GM18520 (cell line): ENCODE data around the gene CELF2.

Experiments
- ATAC-seq: cut with Tn5 transposase; IDR thresholded peaks from one replicate; pipeline ENCODE4 v1.9.1; 2021; ENCODE audit not compliant: unreplicated experiment

CELF2 gene

GRCh38 chr10:11003679-11004078, 14.0 kb upstream of the CELF2 start:
- ATAC-seq, result no peak

- no peak for ATAC-seq
Measured at GRCh38 chr10:11004144-11005077, 13.3 kb upstream of the CELF2 start.

GRCh38 chr10:11005725-11006427, 11.8 kb upstream of the CELF2 start:
- no peak for ATAC-seq

- ATAC-seq, result no peak
Measured at GRCh38 chr10:11006428-11006825, 11.2 kb upstream of the CELF2 start.

- no peak for ATAC-seq
Measured at GRCh38 chr10:11007476-11008020, 10.1 kb upstream of the CELF2 start.

- ATAC-seq, result no peak
Measured at GRCh38 chr10:11009471-11010308, 8.0 kb upstream of the CELF2 start.

- no peak for ATAC-seq
Measured at GRCh38 chr10:11010582-11010981, 7.1 kb upstream of the CELF2 start.

- ATAC-seq, result no peak
Measured at GRCh38 chr10:11011436-11011835, 6.2 kb upstream of the CELF2 start.

- ATAC-seq, result no peak
Measured at GRCh38 chr10:11011984-11012383, 5.7 kb upstream of the CELF2 start.

GRCh38 chr10:11012421-11013295, 5.0 kb upstream of the CELF2 start:
- no peak for ATAC-seq

GRCh38 chr10:11013836-11014235, 3.8 kb upstream of the CELF2 start:
- no peak for ATAC-seq

GRCh38 chr10:11014671-11015445, 2.8 kb upstream of the CELF2 start:
- no peak for ATAC-seq

GRCh38 chr10:11015446-11015934, 2.2 kb upstream of the CELF2 start:
- no peak for ATAC-seq

GRCh38 chr10:11017000-11017569, 587 bp upstream of the CELF2 start:
- no peak for ATAC-seq

- ATAC-seq, result no peak
Measured at GRCh38 chr10:11018432-11018841, 765 bp downstream of the CELF2 start.

GRCh38 chr10:11018855-11019631, 1.4 kb downstream of the CELF2 start:
- ATAC-seq, result no peak

- no peak for ATAC-seq
Measured at GRCh38 chr10:11019724-11020547, 2.3 kb downstream of the CELF2 start.
